HepG2 (cell line): ENCODE results near the gene PKNOX2. TPM values are rescaled to one million over a fixed set of nuclear protein-coding genes. Genes with fewer than 3 reads are reported as not detected.

Experiments
- ATAC-seq: fragments of 200-7000 bp; cut with Tn5 transposase; 3 replicates; pipeline ENCODE4 v1.9.1; 2020; ENCODE audit warnings: mild to moderate bottlenecking, moderate library complexity
- BruUV-seq: library from RNA; stranded (reverse); fragments of 400-500 nt; replicated peaks from 2 replicates; lab custom pipeline; 2021; lab: Mats Ljungman, UMichigan
- CTCF ChIA-PET: fragments of 300-600 bp; formaldehyde crosslinking; extraction: SDS; loops from one replicate; lab custom pipeline; 2021; ENCODE audit warnings: low total read pairs, inconsistent platforms, low intra/inter-chr PET ratio; lab: Yijun Ruan, JAX
- POLR2A ChIA-PET: fragments of 350-600 bp; sonication (Branson Sonifier 250); formaldehyde crosslinking; loops from one replicate; lab custom pipeline; 2020; ENCODE audit warnings: antibody characterized with exemption, inconsistent platforms; lab: Yijun Ruan, JAX
- DNase-seq: peaks from one replicate; pipeline ENCODE4 v3.0.0-alpha.2; 2015; ENCODE audit warnings: low spot score
- FAIRE-seq: peaks from 3 replicates; lab custom pipeline; 2011; peaks lifted over from hg19 to GRCh38; lab: Jason Lieb, UNC
- H2AFZ ChIP-seq: one replicate; pipeline ENCODE4 v1.6.1; 2011; ENCODE audit warnings: low read length, inconsistent platforms
- H3K27ac ChIP-seq: fragments of 300-600 bp; 3 replicates; pipeline ENCODE4 v1.8.0; 2011; ENCODE audit warnings: mixed run types, mild to moderate bottlenecking, mixed read lengths, low read length, inconsistent platforms; ENCODE audit not compliant: insufficient read depth; ENCODE audit errors: extremely low read length
- H3K27me3 ChIP-seq, 2 experiments: fragments of 200-600 bp in 1 of 2; 2 replicates in 1 of 2; 3 replicates in 1 of 2; pipeline versions ENCODE4 v1.6.0 to v1.8.0; 2011; ENCODE audit warnings: low read length in 2 of 2, mild to moderate bottlenecking in 2 of 2, moderate library complexity in 2 of 2, inconsistent platforms in 1 of 2; ENCODE audit not compliant: insufficient read depth in 2 of 2, control insufficient read depth in 1 of 2
- H3K36me3 ChIP-seq, 2 experiments: fragments of 200-600 bp in 1 of 2; replicated peaks in 1 of 2; 2 replicates in 1 of 2; 3 replicates in 1 of 2; pipeline versions ENCODE4 v1.5.1 to v1.8.0; 2011; ENCODE audit warnings: low read length in 2 of 2, inconsistent platforms in 1 of 2; ENCODE audit not compliant: insufficient read depth in 2 of 2, control insufficient read depth in 1 of 2
- H3K4me1 ChIP-seq: 2 replicates; pipeline ENCODE4 v1.5.1; 2012; ENCODE audit warnings: low read length, inconsistent platforms; ENCODE audit not compliant: insufficient read depth
- H3K4me2 ChIP-seq: 2 replicates; pipeline ENCODE4 v1.6.0; 2011; ENCODE audit warnings: low read depth, low read length, inconsistent platforms
- H3K4me3 ChIP-seq, 3 experiments: fragments of 200-600 bp in 1 of 3; sonication (generic), shearing (Covaris generic) in 1 of 3; replicated peaks in 1 of 3; 2 replicates each; pipeline ENCODE4 v1.5.1; 2011 to 2016; ENCODE audit warnings: low read length in 3 of 3, inconsistent platforms in 2 of 3, low read depth in 2 of 3, mild to moderate bottlenecking in 2 of 3, control low read depth in 1 of 3, mixed read lengths in 1 of 3; ENCODE audit not compliant: insufficient read depth in 1 of 3
- H3K79me2 ChIP-seq: one replicate; pipeline ENCODE4 v1.6.1; 2011; ENCODE audit warnings: low read length, inconsistent platforms; ENCODE audit not compliant: insufficient read depth
- H3K9ac ChIP-seq: 2 replicates; pipeline ENCODE4 v1.6.0; 2011; ENCODE audit warnings: mild to moderate bottlenecking, low read depth, low read length, inconsistent platforms; ENCODE audit not compliant: insufficient read depth
- H3K9me3 ChIP-seq: 2 replicates; pipeline ENCODE4 v1.5.1; 2012; ENCODE audit warnings: mild to moderate bottlenecking, low read length
- H4K20me1 ChIP-seq: 2 replicates; pipeline ENCODE4 v1.6.0; 2011; ENCODE audit warnings: inconsistent platforms, mild to moderate bottlenecking, low read length, moderate library complexity; ENCODE audit not compliant: insufficient read depth
- ATF1 ChIP-seq: IDR thresholded peaks from 2 replicates; pipeline ENCODE4 v1.6.1; 2016; ENCODE audit warnings: mild to moderate bottlenecking, control low read depth
- CHD4 ChIP-seq: fragments of 200-600 bp; sonication (generic); IDR thresholded peaks from 2 replicates; pipeline ENCODE4 v1.7.0; 2017; ENCODE audit warnings: mild to moderate bottlenecking, low read length, borderline replicate concordance
- EZH2 ChIP-seq: conservative IDR thresholded peaks from 2 replicates; pipeline ENCODE4 v1.6.1; 2012; ENCODE audit warnings: mild to moderate bottlenecking, low read depth, low read length, moderate library complexity
- GABPB1 ChIP-seq: IDR thresholded peaks from 2 replicates; pipeline ENCODE4 v1.6.1; 2016; ENCODE audit warnings: mild to moderate bottlenecking, missing genetic modification reagents, moderate library complexity, missing compliant biosample characterization
- PAX8 ChIP-seq: sonication (generic); formaldehyde crosslinking; IDR thresholded peaks from 2 replicates; pipeline ENCODE4 v1.8.0; 2022; ENCODE audit warnings: mild to moderate bottlenecking, missing genetic modification reagents, borderline replicate concordance
- RAD21 ChIP-seq: fragments of 450-650 bp; formaldehyde crosslinking; IDR thresholded peaks from 2 replicates; pipeline ENCODE4 v1.5.0; 2020; ENCODE audit warnings: mild to moderate bottlenecking
- SKI ChIP-seq: fragments of 450-650 bp; IDR thresholded peaks from one replicate; pipeline ENCODE4 v1.6.1; 2018; ENCODE audit warnings: mild to moderate bottlenecking; ENCODE audit not compliant: partially characterized antibody
- ZBED4 ChIP-seq: sonication (generic); formaldehyde crosslinking; IDR thresholded peaks from 2 replicates; pipeline ENCODE4 v1.4.0; 2020; ENCODE audit warnings: missing genetic modification reagents, borderline replicate concordance
- ZFAT ChIP-seq: sonication (generic); formaldehyde crosslinking; conservative IDR thresholded peaks from 2 replicates; pipeline ENCODE4 v1.8.1; 2023; ENCODE audit warnings: missing genetic modification reagents, inconsistent platforms
- ZFP36 ChIP-seq: fragments of 150-350 bp; IDR thresholded peaks from 2 replicates; pipeline ENCODE4 v1.6.1; 2018; ENCODE audit warnings: borderline replicate concordance, low read length, low read depth; ENCODE audit not compliant: partially characterized antibody
- ZNF180 ChIP-seq: sonication (generic); formaldehyde crosslinking; IDR thresholded peaks from 2 replicates; pipeline ENCODE4 v1.4.0; 2020; ENCODE audit warnings: low read depth, missing genetic modification reagents, borderline replicate concordance
- WGBS: methylation state at CpG from one replicate; pipeline ENCODE4 v1.1.6; 2017; ENCODE audit warnings: low lambda C conversion rate; 5-methylcytosine and 5-hydroxymethylcytosine counted together
- in situ Hi-C: cut with HindIII; loops from 2 replicates; pipeline ENCODE4 v1.10.0; 2017; ENCODE audit warnings: low pct_unique_long_range_greater_than_20kb; ENCODE audit not compliant: extremely low pct_ligation_motif_present
- intact Hi-C: fragments of 100-400 bp; cut with micrococcal nuclease; formaldehyde crosslinking; loops from one replicate; pipeline ENCODE4 v1.10.0; 2022; ENCODE audit not compliant: unreplicated experiment
- polyA plus RNA-seq, 8 experiments: library from polyadenylated mRNA; depleted of rRNA in 3 of 8; stranded (reverse) in 7 of 8; unstranded in 1 of 8; fragments of >200 nt; fragmentation: Illumina TruSeq in 4 of 8; extraction: Trizol in 4 of 8; gene quantifications; 2 replicates each; pipeline versions ENCODE4 v1.2.1 to v1.2.3, GENCODE V29; 2011 to 2016; ENCODE audit warnings: low read depth in 4 of 8, missing spikeins in 1 of 8, mixed read lengths in 1 of 8; ENCODE audit not compliant: insufficient read depth in 1 of 8
- total RNA-seq, 5 experiments: library from RNA; depleted of rRNA; stranded (reverse); fragments of >200 nt; fragmentation: Illumina TruSeq; extraction: Trizol; gene quantifications; 2 replicates each; pipeline ENCODE4 v1.2.3, GENCODE V29; 2016; ENCODE audit warnings: low read depth in 1 of 5
- TF ChIP-seq, protein P1 (sequence below): sonication (generic); formaldehyde crosslinking; IDR thresholded peaks from 2 replicates; pipeline ENCODE4 v1.5.1; 2020; ENCODE audit warnings: mild to moderate bottlenecking, missing genetic modification reagents, moderate library complexity
- TF ChIP-seq, protein P2 (sequence below): IDR thresholded peaks from 2 replicates; pipeline ENCODE4 v1.6.1; 2018; ENCODE audit warnings: missing genetic modification reagents, mild to moderate bottlenecking, missing compliant biosample characterization

Gene PKNOX2
- total and polyA plus RNA-seq, 2 of the 13 experiments (the other 11 are each of a cell fraction or from before 2014, with no cell fraction given) = not detected

GRCh38 chr11:125404811-125405790 is 240.6 kb downstream of the PKNOX2 start:
- in situ Hi-C loops = no loop called here
- no peaks in the 10 kb centered on the region for H3K4me1 ChIP-seq
- 29% methylated on average over 7 of the region's 22 CpGs for WGBS
- no peaks in the 10 kb centered on the region for H3K79me2 ChIP-seq
- H4K20me1 ChIP-seq = 0 out of 2 replicates have a peak, but pooled peaks cover 3% of the 10 kb centered on the region
- H3K27me3 ChIP-seq = peaks cover 14 to 96% of the 10 kb centered on the region in 2 experiments
- POLR2A ChIA-PET = no interaction called here
- no peak overlapping the region for H3K4me3 ChIP-seq
- no peaks in the 10 kb centered on the region for H3K36me3 ChIP-seq
- CTCF ChIA-PET = interaction anchor here (1.2 kb wide), 1 partner anchor 443 kb away, joined by 3 read pairs; no protein-coding TSS in a partner anchor
- BruUV-seq = no TSS peak
- ATAC-seq = peak; percentile 97
- H3K4me2 ChIP-seq = no peak overlapping the region
- no peak overlapping the region for H3K27ac ChIP-seq
- no peaks in the 10 kb centered on the region for H3K9me3 ChIP-seq
- FAIRE-seq = no peak
- no peak overlapping the region for H2AFZ ChIP-seq
- intact Hi-C loops = no loop called here
- DNase-seq = peak; percentile 11
- H3K9ac ChIP-seq = no peak overlapping the region
- TF ChIP-seq EZH2 (0 out of 2 replicates have a peak, but pooled peaks have one; percentile 5), ZFAT (CRISPR knock-in tag) (no peak), CHD4 (no peak), ZNF180 (CRISPR knock-in tag) (no peak), ATF1 (no peak), ZFP36 (no peak), SKI (no peak), PAX8 (no peak), RAD21 (CRISPR knock-in tag) (peak; percentile 49; the same call in 1 of the 2 replicates), ZBED4 (no peak), GABPB1 (0 out of 2 replicates have a peak, but pooled peaks have one; percentile 19)
- TF ChIP-seq, protein P1, sequence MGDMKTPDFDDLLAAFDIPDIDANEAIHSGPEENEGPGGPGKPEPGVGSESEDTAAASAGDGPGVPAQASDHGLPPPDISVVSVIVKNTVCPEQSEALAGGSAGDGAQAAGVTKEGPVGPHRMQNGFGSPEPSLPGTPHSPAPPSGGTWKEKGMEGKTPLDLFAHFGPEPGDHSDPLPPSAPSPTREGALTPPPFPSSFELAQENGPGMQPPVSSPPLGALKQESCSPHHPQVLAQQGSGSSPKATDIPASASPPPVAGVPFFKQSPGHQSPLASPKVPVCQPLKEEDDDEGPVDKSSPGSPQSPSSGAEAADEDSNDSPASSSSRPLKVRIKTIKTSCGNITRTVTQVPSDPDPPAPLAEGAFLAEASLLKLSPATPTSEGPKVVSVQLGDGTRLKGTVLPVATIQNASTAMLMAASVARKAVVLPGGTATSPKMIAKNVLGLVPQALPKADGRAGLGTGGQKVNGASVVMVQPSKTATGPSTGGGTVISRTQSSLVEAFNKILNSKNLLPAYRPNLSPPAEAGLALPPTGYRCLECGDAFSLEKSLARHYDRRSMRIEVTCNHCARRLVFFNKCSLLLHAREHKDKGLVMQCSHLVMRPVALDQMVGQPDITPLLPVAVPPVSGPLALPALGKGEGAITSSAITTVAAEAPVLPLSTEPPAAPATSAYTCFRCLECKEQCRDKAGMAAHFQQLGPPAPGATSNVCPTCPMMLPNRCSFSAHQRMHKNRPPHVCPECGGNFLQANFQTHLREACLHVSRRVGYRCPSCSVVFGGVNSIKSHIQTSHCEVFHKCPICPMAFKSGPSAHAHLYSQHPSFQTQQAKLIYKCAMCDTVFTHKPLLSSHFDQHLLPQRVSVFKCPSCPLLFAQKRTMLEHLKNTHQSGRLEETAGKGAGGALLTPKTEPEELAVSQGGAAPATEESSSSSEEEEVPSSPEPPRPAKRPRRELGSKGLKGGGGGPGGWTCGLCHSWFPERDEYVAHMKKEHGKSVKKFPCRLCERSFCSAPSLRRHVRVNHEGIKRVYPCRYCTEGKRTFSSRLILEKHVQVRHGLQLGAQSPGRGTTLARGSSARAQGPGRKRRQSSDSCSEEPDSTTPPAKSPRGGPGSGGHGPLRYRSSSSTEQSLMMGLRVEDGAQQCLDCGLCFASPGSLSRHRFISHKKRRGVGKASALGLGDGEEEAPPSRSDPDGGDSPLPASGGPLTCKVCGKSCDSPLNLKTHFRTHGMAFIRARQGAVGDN (CRISPR knock-in tag) = peak; percentile 43
- TF ChIP-seq, protein P2, sequence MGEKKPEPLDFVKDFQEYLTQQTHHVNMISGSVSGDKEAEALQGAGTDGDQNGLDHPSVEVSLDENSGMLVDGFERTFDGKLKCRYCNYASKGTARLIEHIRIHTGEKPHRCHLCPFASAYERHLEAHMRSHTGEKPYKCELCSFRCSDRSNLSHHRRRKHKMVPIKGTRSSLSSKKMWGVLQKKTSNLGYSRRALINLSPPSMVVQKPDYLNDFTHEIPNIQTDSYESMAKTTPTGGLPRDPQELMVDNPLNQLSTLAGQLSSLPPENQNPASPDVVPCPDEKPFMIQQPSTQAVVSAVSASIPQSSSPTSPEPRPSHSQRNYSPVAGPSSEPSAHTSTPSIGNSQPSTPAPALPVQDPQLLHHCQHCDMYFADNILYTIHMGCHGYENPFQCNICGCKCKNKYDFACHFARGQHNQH (CRISPR knock-in tag) = no peak
